ENCODE measurements around the gene TNC.

DNA sequence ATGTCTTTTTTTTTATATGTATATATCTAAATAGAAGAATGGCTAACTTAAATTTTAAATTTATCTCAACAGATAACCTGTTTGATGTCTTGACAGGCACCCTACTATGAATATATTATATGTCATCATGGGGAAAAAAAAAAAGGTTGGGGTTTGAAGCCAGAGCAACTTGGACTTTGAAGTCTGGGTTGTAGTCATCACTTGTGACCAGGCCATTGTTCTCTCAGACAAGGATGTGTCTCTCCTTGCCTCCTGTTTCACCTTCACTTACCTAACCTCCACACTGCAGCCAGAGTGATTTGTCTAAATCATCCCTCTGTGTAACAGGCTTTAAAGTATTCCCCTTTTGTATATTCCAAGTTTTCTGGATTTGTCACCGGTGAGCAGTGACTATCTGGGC is 130.8 kb downstream of the TNC start:
- TF ChIP-seq, protein P1, sequence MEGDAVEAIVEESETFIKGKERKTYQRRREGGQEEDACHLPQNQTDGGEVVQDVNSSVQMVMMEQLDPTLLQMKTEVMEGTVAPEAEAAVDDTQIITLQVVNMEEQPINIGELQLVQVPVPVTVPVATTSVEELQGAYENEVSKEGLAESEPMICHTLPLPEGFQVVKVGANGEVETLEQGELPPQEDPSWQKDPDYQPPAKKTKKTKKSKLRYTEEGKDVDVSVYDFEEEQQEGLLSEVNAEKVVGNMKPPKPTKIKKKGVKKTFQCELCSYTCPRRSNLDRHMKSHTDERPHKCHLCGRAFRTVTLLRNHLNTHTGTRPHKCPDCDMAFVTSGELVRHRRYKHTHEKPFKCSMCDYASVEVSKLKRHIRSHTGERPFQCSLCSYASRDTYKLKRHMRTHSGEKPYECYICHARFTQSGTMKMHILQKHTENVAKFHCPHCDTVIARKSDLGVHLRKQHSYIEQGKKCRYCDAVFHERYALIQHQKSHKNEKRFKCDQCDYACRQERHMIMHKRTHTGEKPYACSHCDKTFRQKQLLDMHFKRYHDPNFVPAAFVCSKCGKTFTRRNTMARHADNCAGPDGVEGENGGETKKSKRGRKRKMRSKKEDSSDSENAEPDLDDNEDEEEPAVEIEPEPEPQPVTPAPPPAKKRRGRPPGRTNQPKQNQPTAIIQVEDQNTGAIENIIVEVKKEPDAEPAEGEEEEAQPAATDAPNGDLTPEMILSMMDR (IDR thresholded peaks at IDR 0.05; ENCODE audit: low read depth, low read length, poor library complexity, severe bottlenecking): no peak
- no peak for TF ChIP-seq EZH2phosphoT487 (IDR thresholded peaks at IDR 0.05; ENCODE audit: borderline replicate concordance, low read length)
